ENCODE data around the gene UBE2V1. TPM values are rescaled to one million over a fixed set of nuclear protein-coding genes. Genes with fewer than 3 reads are reported as not detected.

UBE2V1 gene
- polyA plus RNA-seq, 2 of the 4 experiments (the other 2 are of a cell fraction), result 129 to 141 TPM

DNA sequence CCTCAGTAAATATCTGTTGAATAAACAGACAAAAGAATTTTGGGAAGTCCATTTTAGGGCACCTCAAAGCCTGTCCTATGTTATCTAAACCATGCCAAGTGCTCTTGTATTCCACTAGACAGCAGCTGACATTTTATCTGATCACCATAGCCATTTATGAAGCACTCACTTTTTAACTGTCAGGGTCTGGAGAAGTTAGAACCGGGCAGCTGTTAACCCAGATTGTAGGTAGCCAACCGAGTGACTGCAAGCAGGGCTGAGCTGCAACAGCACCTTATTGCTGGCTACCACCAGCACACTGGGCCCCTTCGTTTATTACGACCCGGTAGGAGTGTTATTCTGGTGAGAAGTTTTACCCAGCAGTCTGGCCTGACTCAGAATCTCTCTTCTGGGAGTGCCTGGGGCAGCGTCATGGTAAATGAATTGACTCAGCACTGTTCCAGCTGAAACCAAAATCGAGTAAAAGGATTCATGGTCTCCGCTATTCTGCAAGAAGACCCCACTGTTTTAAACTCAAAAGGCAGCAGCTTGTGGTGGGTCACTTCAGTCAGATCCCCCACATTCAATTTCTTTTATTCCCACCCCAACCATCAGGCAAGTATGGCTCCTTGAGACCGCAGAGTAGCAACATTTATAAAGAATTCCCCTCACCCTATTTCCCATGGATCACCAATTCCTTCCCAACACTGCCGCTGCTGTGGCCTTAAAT is 1.7 kb downstream of the UBE2V1 start:
- TF ChIP-seq POLR2AphosphoS2 (conservative IDR thresholded peaks at IDR 0.05; ENCODE audit: low read length) (no peak), MAFK (IDR thresholded peaks at IDR 0.05; ENCODE audit: partially characterized antibody) (peak; percentile 34), CBX2 (IDR thresholded peaks at IDR 0.05; ENCODE audit: borderline replicate concordance, low read depth) (no peak), SREBF2 (IDR thresholded peaks at IDR 0.05) (no peak), CEBPB (IDR thresholded peaks at IDR 0.05) (no peak), CHD2 (IDR thresholded peaks at IDR 0.05; ENCODE audit: low read length, partially characterized antibody) (no peak), RARB (CRISPR knock-in tag; IDR thresholded peaks at IDR 0.05) (no peak)
- H3K4me1 ChIP-seq, result peaks cover 62% of the 10 kb centered on the region
- no peak for ATAC-seq

DNA sequence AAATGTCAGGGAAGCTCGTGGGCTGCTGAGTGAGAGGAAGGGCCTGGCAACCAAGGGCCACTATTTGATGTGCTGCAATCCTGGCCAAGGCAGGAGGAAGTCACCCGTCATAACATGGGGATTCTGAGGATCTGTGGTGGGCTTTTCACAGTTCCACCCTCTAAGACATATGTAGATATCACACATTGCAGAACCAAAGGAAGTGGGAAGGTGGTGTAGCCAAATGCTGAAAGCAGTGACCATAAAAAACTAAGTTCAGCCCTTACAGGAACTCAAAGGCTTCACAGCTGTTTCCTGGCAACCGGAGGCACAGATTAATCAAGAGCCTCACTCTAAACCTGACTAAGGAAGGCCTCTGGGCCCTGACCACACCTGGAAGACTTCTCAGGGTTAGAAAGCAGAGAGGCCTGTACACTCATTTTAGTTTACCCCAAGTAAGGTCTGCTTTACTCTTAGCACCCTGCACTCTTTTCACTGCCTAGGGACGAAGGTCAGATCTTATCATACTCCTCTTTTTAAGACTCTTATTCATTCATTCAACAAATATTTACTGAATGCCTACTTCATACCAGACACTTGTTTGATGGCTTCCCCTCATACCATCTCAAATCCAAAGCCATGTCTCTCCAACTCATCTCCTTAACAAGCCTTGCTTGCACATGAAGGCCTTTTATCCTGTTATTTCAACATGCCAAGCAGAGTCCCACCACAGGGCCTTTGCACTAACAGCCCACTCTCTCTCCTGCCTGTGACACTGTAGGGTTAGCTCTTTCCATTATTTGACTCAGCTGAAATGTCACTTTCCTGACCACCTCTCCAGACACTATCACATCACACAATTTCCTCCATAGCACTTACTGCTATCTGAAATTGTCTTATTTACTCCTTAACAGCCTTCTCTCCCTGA is 2.6 kb downstream of the UBE2V1 start:
- peak overlapping the region; percentile 5 to 94; a peak in 4 of 6 replicates for H3K27ac ChIP-seq
- H3K4me1 ChIP-seq, result peaks cover 66% of the 10 kb centered on the region
- ChIA-PET POLR2A (no interaction called here), CTCF (interaction anchor here (0.6 to 31.2 kb wide), 15 partner anchors 11 to 626 kb away, joined by 3 to 1085 read pairs (median 4); partner anchors contain the start of genes CEBPB and PEDS1)
- H3K4me3 ChIP-seq, result 0 out of 3 replicates have a peak overlapping the region, but pooled peaks have one; percentile 76
- H3K9me3 ChIP-seq, result no peaks in the 10 kb centered on the region
- DNase-seq (ENCODE audit: low read depth in 1 of 2, low spot score in 1 of 2) (peak in 1 of 2 experiments; percentile 31), FAIRE-seq (no peak), ATAC-seq (peak in 1 of 2 experiments; percentile 3; a peak in 2 of 6 replicates)
- WGBS (ENCODE audit: missing lambda C conversion rate), result 44% methylated on average over 4 of the region's 4 CpGs
- TF ChIP-seq CHD2 (IDR thresholded peaks at IDR 0.05; ENCODE audit: low read length, partially characterized antibody) (no peak), GATA3 (IDR thresholded peaks at IDR 0.05; ENCODE audit: borderline replicate concordance) (peak; percentile 78), SMC3 (IDR thresholded peaks at IDR 0.05) (no peak), POLR2AphosphoS2 (conservative IDR thresholded peaks at IDR 0.05; ENCODE audit: low read length) (no peak), MAZ (IDR thresholded peaks at IDR 0.05; ENCODE audit: borderline replicate concordance, low read depth, low read length) (no peak)
- TF ChIP-seq, protein P1, sequence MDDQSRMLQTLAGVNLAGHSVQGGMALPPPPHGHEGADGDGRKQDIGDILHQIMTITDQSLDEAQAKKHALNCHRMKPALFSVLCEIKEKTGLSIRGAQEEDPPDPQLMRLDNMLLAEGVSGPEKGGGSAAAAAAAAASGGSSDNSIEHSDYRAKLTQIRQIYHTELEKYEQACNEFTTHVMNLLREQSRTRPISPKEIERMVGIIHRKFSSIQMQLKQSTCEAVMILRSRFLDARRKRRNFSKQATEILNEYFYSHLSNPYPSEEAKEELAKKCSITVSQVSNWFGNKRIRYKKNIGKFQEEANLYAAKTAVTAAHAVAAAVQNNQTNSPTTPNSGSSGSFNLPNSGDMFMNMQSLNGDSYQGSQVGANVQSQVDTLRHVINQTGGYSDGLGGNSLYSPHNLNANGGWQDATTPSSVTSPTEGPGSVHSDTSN (IDR thresholded peaks at IDR 0.05), result no peak
- peak overlapping the region; percentile 97 for H3K4me2 ChIP-seq

More for the DNA sequence above, 1.7 kb downstream of the UBE2V1 start:
- CTCF ChIA-PET, result interaction anchor here (0.9 to 31.2 kb wide), 12 partner anchors 8 to 515 kb away, joined by 3 to 1085 read pairs (median 4); partner anchors contain the start of genes CEBPB and PEDS1
- no peak for DNase-seq (ENCODE audit: low read depth in 1 of 2, low spot score in 1 of 2)
- no peaks in the 10 kb centered on the region for H3K9me3 ChIP-seq
- POLR2A ChIA-PET, result no interaction called here
- FAIRE-seq, result no peak
- H3K4me3 ChIP-seq, result peak overlapping the region; percentile 76
- 34% methylated on average over 10 of the region's 10 CpGs for WGBS (ENCODE audit: missing lambda C conversion rate)
- H3K27ac ChIP-seq, result peak overlapping the region; percentile 93 to 94
- peak overlapping the region; percentile 97 for H3K4me2 ChIP-seq

DNA sequence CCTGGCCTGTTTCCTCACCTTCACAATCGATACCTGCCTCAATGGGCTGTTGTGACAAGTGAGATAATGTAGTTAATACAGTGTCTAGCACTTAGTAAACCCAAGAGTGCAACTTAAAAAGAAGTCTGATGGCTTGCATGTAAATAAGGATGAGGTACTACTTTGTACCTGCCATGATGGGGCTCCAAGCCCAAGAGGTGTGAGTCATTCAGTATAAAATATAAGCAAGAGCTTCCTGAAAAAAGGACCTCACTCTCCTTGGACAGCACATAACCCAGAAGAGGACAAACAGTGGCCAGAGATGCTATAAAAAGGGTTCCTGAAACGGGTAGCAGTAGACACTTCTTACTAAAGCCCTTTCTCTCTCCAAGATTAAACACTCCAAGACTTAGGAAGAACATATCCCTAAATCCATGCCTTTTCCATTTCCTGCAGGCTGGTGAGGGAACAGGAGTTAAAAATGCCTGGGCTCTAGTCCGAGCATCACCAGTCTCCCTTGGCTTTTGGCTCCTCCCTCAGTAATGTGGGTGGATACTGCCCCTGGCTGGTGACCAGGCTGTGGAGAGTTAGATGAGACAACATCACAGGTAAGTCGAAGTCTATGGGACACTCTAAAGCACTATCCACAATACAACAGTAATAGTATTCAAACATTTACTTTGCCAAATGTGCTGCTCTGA is 4.3 kb downstream of the UBE2V1 start:
- ChIA-PET POLR2A (no interaction called here), CTCF (interaction anchor here (1.1 to 31.2 kb wide), 8 partner anchors 9 to 130 kb away, joined by 3 to 1085 read pairs (median 9); partner anchors contain the start of gene CEBPB)
- WGBS (ENCODE audit: missing lambda C conversion rate), result 71% methylated on average over 4 of the region's 4 CpGs
- DNase-seq (ENCODE audit: low read depth in 1 of 2, low spot score in 1 of 2) (no peak), FAIRE-seq (no peak), ATAC-seq (no peak)
- Histone ChIP-seq H3K27ac (no peak overlapping the region), H3K4me2 (no peak overlapping the region), H3K9me3 (no peaks in the 10 kb centered on the region), H3K4me3 (no peak overlapping the region), H3K4me1 (peaks cover 67% of the 10 kb centered on the region)
- no peak for TF ChIP-seq KDM1A (IDR thresholded peaks at IDR 0.05; ENCODE audit: low read depth)
- no peak for TF ChIP-seq SREBF2 (IDR thresholded peaks at IDR 0.05)
- no peak for TF ChIP-seq CHD4 (IDR thresholded peaks at IDR 0.05; ENCODE audit: borderline replicate concordance)
- TF ChIP-seq, protein P2, sequence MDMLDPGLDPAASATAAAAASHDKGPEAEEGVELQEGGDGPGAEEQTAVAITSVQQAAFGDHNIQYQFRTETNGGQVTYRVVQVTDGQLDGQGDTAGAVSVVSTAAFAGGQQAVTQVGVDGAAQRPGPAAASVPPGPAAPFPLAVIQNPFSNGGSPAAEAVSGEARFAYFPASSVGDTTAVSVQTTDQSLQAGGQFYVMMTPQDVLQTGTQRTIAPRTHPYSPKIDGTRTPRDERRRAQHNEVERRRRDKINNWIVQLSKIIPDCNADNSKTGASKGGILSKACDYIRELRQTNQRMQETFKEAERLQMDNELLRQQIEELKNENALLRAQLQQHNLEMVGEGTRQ (IDR thresholded peaks at IDR 0.05), result no peak
- no peak for TF ChIP-seq SMC3 (IDR thresholded peaks at IDR 0.05)
- TF ChIP-seq FOSB (CRISPR knock-in tag; IDR thresholded peaks at IDR 0.05), result no peak
- TF ChIP-seq EHF (CRISPR knock-in tag; IDR thresholded peaks at IDR 0.05), result no peak
- no peak for TF ChIP-seq HEYL (CRISPR knock-in tag; IDR thresholded peaks at IDR 0.05)
- TF ChIP-seq HOXB13 (CRISPR knock-in tag; IDR thresholded peaks at IDR 0.05; ENCODE audit: low read depth), result no peak
- TF ChIP-seq RCOR1 (IDR thresholded peaks at IDR 0.05; ENCODE audit: low read depth, low read length), result no peak
- TF ChIP-seq EHMT2 (IDR thresholded peaks at IDR 0.05; ENCODE audit: low read depth), result no peak
- no peak for TF ChIP-seq TP53 (CRISPR knock-in tag; IDR thresholded peaks at IDR 0.05)
- TF ChIP-seq, protein P3, sequence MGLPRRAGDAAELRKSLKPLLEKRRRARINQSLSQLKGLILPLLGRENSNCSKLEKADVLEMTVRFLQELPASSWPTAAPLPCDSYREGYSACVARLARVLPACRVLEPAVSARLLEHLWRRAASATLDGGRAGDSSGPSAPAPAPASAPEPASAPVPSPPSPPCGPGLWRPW (IDR thresholded peaks at IDR 0.05), result no peak
- no peak for TF ChIP-seq JUN (IDR thresholded peaks at IDR 0.05)
- TF ChIP-seq ESRRA (IDR thresholded peaks at IDR 0.05; ENCODE audit: borderline replicate concordance, low read length), result no peak
- no peak for TF ChIP-seq CHD2 (IDR thresholded peaks at IDR 0.05; ENCODE audit: low read length, partially characterized antibody)
- TF ChIP-seq NFE2L2 (conservative IDR thresholded peaks at IDR 0.05; ENCODE audit: low read length), result no peak
- no peak for TF ChIP-seq FOXS1 (CRISPR knock-in tag; IDR thresholded peaks at IDR 0.05)
- TF ChIP-seq RARB (CRISPR knock-in tag; IDR thresholded peaks at IDR 0.05), result no peak
